ENCODE data around the gene FAM9B.

DNA sequence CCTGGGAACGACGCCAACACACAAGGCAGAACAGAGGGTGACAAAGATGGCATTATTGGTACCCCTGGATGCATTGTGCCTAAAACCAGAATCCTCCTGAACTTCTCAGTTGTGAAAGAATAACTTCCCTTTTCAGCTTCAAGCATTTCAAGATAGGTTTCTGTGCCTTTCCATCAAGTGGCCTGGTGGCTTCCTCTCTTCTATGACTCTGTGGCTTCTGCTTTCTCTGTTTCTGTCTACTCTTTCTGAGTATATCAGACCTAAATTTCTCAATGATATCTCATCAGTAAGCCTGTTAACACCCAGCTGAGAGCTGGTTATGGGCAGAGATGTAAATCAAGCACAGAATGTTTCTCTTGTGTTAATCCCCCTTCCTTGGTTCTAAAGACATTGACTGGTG, 21.4 kb upstream of the FAM9B start:
- TF ChIP-seq, protein P1, sequence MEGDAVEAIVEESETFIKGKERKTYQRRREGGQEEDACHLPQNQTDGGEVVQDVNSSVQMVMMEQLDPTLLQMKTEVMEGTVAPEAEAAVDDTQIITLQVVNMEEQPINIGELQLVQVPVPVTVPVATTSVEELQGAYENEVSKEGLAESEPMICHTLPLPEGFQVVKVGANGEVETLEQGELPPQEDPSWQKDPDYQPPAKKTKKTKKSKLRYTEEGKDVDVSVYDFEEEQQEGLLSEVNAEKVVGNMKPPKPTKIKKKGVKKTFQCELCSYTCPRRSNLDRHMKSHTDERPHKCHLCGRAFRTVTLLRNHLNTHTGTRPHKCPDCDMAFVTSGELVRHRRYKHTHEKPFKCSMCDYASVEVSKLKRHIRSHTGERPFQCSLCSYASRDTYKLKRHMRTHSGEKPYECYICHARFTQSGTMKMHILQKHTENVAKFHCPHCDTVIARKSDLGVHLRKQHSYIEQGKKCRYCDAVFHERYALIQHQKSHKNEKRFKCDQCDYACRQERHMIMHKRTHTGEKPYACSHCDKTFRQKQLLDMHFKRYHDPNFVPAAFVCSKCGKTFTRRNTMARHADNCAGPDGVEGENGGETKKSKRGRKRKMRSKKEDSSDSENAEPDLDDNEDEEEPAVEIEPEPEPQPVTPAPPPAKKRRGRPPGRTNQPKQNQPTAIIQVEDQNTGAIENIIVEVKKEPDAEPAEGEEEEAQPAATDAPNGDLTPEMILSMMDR (conservative IDR thresholded peaks at IDR 0.05), result no peak
- TF ChIP-seq ZFX (IDR thresholded peaks at IDR 0.05), result no peak

Data from C4-2B (cell line).